Measurements from ENCODE around the gene UVSSA. TPM values are rescaled to one million over a fixed set of nuclear protein-coding genes. Genes with fewer than 3 reads are reported as not detected.
A peak's percentile ranks its signal among the peaks of the same experiment; 100 is the strongest.

UVSSA gene
- total RNA-seq, 4 donors from 2014 or later: 8.5 to 13.2 (median 12.3) TPM

- no peaks in the 10 kb centered on the region for H3K9me3 ChIP-seq
- ATAC-seq (peak; percentile 7 to 12), DNase-seq (peak in 1 of 2 donors; percentile 48)
- in situ Hi-C loops (cut with MboI; ENCODE audit: low sequenced_read_pairs in 4 of 4): loop anchor here in 3 of 4 donors (5.0 to 10.0 kb wide), 2 partner anchors 91 to 94 kb away; no protein-coding TSS in a partner anchor
- no peak for TF ChIP-seq POLR2A (IDR thresholded peaks at IDR 0.05)
- peak in 1 of 5 experiments; percentile 12 for TF ChIP-seq CTCF (IDR thresholded peaks at IDR 0.05 in 4 of 5, conservative IDR thresholded peaks at IDR 0.05 in 1 of 5)
- peak overlapping the region; percentile 70 to 97 (median 84) for H3K27ac ChIP-seq
- H3K4me3 ChIP-seq: peak overlapping the region; percentile 76 to 98 (median 82)
- H3K36me3 ChIP-seq: peaks cover 0 to 15% of the 10 kb centered on the region in 2 donors
- intact Hi-C loops (cut with DNase I; ENCODE audit: low total_unique reads): loop anchor here (1.0 to 10.0 kb wide), 6 partner anchors 97 to 526 kb away; partner anchors contain the start of genes CTBP1, FGFRL1, LETM1 and NSD2
- H3K4me1 ChIP-seq: peaks cover 17 to 27% of the 10 kb centered on the region in 2 donors
- no peaks in the 10 kb centered on the region for H3K27me3 ChIP-seq
Observed at GRCh38 chr4:1345903-1346780, 866 bp upstream of the UVSSA start.

GRCh38 chr4:1347410-1347864 is 429 bp downstream of the UVSSA start:
- DNase-seq (peak; percentile 22 to 61), ATAC-seq (peak; percentile 37 to 46)
- peaks cover 20 to 31% of the 10 kb centered on the region in 2 donors for H3K4me1 ChIP-seq
- no peaks in the 10 kb centered on the region for H3K9me3 ChIP-seq
- no peaks in the 10 kb centered on the region for H3K27me3 ChIP-seq
- intact Hi-C loops (cut with DNase I; ENCODE audit: low total_unique reads): loop anchor here (1.0 to 10.0 kb wide), 7 partner anchors 58 to 673 kb away; partner anchors contain the start of genes ATP5ME, FGFRL1, LETM1 and MAEA
- TF ChIP-seq POLR2A (IDR thresholded peaks at IDR 0.05): no peak
- no peak for TF ChIP-seq CTCF (IDR thresholded peaks at IDR 0.05 in 4 of 5, conservative IDR thresholded peaks at IDR 0.05 in 1 of 5)
- peak overlapping the region; percentile 88 to 99 (median 97) for H3K27ac ChIP-seq
- peak overlapping the region; percentile 76 to 96 (median 88) for H3K4me3 ChIP-seq
- in situ Hi-C loops (cut with MboI; ENCODE audit: low sequenced_read_pairs in 4 of 4): loop anchor here in 3 of 4 donors (5.0 to 10.0 kb wide), 2 partner anchors 93 to 95 kb away; no protein-coding TSS in a partner anchor
- peaks cover 0 to 14% of the 10 kb centered on the region in 2 donors for H3K36me3 ChIP-seq

- TF ChIP-seq CTCF (IDR thresholded peaks at IDR 0.05 in 4 of 5, conservative IDR thresholded peaks at IDR 0.05 in 1 of 5): no peak
- TF ChIP-seq POLR2A (IDR thresholded peaks at IDR 0.05): no peak
- in situ Hi-C loops (cut with MboI; ENCODE audit: low sequenced_read_pairs in 4 of 4): loop anchor here in 3 of 4 donors (5.0 to 10.0 kb wide), 2 partner anchors 93 to 96 kb away; no protein-coding TSS in a partner anchor
- peaks cover 20 to 31% of the 10 kb centered on the region in 2 donors for H3K4me1 ChIP-seq
Observed at GRCh38 chr4:1348014-1348513, 1.1 kb downstream of the UVSSA start.

GRCh38 chr4:1348746-1349145 is 1.7 kb downstream of the UVSSA start:
- TF ChIP-seq POLR2A (IDR thresholded peaks at IDR 0.05) (no peak), CTCF (IDR thresholded peaks at IDR 0.05 in 4 of 5, conservative IDR thresholded peaks at IDR 0.05 in 1 of 5) (no peak)
- H3K27ac ChIP-seq: peak overlapping the region in 1 of 4 donors; percentile 97
- H3K27me3 ChIP-seq: no peaks in the 10 kb centered on the region
- H3K9me3 ChIP-seq: no peaks in the 10 kb centered on the region
- H3K36me3 ChIP-seq: peaks cover 0 to 21% of the 10 kb centered on the region in 2 donors
- in situ Hi-C loops (cut with MboI; ENCODE audit: low sequenced_read_pairs in 4 of 4): loop anchor here in 3 of 4 donors (5.0 to 10.0 kb wide), 2 partner anchors 94 to 96 kb away; no protein-coding TSS in a partner anchor
- DNase-seq (no peak), ATAC-seq (no peak)
- no peak overlapping the region for H3K4me3 ChIP-seq
- intact Hi-C loops (cut with DNase I; ENCODE audit: low total_unique reads): loop anchor here (5.0 to 10.0 kb wide), 5 partner anchors 176 to 524 kb away; partner anchors contain the start of genes FGFRL1, LETM1, NSD2 and SPON2
- peaks cover 20 to 31% of the 10 kb centered on the region in 2 donors for H3K4me1 ChIP-seq

More at GRCh38 chr4:1348014-1348513, 1.1 kb downstream of the UVSSA start:
- H3K36me3 ChIP-seq: peaks cover 0 to 20% of the 10 kb centered on the region in 2 donors
- DNase-seq (no peak), ATAC-seq (no peak)
- no peaks in the 10 kb centered on the region for H3K27me3 ChIP-seq
- H3K9me3 ChIP-seq: no peaks in the 10 kb centered on the region
- peak overlapping the region; percentile 88 to 99 (median 97) for H3K27ac ChIP-seq
- intact Hi-C loops (cut with DNase I; ENCODE audit: low total_unique reads): loop anchor here (5.0 to 10.0 kb wide), 5 partner anchors 176 to 524 kb away; partner anchors contain the start of genes FGFRL1, LETM1, NSD2 and SPON2
- peak overlapping the region; percentile 76 to 96 (median 88) for H3K4me3 ChIP-seq

Data from gastrocnemius medialis (tissue), 4 donors.